OCI-LY7 (cell line): ENCODE results near the gene PTPRT.

ENCODE experiments used
- EZH2phosphoT487 ChIP-seq: fragments of 200-600 bp; sonication (generic); IDR thresholded peaks from 2 replicates; pipeline ENCODE4 v1.6.1; 2018; ENCODE audit warnings: low read depth, borderline replicate concordance, mild to moderate bottlenecking, mixed run types, antibody characterized with exemption, low read length, moderate library complexity, mixed read lengths
- TF ChIP-seq, protein P1 (sequence below): fragments of 200-600 bp; sonication (generic); conservative IDR thresholded peaks from 2 replicates; pipeline ENCODE4 v1.5.1; 2014; ENCODE audit warnings: mild to moderate bottlenecking, antibody characterized with exemption, low read length, moderate library complexity, mixed read lengths

DNA sequence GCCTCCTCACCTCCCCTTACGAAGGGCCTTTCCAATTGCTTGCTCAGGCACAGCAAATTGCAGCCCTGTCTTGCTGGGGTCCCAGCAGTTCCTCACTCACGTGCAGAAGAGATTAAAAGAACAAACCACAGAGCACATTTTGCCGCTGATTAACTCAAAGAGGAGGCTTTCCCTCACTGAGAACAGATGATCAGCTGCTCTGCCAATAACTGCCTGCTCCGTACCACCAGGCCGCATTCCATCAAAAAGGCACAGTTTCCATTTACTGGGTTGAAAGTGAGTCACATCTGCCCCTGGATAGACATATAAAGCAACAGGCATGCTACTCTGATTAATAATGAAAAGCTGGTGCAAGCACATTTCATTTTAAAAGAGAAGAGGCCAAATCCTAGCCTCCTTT is 446.8 kb downstream of the PTPRT start:
- TF ChIP-seq, protein P1, sequence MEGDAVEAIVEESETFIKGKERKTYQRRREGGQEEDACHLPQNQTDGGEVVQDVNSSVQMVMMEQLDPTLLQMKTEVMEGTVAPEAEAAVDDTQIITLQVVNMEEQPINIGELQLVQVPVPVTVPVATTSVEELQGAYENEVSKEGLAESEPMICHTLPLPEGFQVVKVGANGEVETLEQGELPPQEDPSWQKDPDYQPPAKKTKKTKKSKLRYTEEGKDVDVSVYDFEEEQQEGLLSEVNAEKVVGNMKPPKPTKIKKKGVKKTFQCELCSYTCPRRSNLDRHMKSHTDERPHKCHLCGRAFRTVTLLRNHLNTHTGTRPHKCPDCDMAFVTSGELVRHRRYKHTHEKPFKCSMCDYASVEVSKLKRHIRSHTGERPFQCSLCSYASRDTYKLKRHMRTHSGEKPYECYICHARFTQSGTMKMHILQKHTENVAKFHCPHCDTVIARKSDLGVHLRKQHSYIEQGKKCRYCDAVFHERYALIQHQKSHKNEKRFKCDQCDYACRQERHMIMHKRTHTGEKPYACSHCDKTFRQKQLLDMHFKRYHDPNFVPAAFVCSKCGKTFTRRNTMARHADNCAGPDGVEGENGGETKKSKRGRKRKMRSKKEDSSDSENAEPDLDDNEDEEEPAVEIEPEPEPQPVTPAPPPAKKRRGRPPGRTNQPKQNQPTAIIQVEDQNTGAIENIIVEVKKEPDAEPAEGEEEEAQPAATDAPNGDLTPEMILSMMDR = no peak
- TF ChIP-seq EZH2phosphoT487 = no peak
